ENCODE results near the gene IL1R1. TPM values are rescaled to one million over a fixed set of nuclear protein-coding genes. Genes with fewer than 3 reads are reported as not detected.
"Not testable (repeated sequence)": the region's sequence is repeated elsewhere in the genome, so short reads cannot be mapped to it uniquely, and the experiment has no call there.

Gene IL1R1
- total RNA-seq, 4 donors from 2014 or later: 20.0 to 157 (median 38.9) TPM

DNA sequence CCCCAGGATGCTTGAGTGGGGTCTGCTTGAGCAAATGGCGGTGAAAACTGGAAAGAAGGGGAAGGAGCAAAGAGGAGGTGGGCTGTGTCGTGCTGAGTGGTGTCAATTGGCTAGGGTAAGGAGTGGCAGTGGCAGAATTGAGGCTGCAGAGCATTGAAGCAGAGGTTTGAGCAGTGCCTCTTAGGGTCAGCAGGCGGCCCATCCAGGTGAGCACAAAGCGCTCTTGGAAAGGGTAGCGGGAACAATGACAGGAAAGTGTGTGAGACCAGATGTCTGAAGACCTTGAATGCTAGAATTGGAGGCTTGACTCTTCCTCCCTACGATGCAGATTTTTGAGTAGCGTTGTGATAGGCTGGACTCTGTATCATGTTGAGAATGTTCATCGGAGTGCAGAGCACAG lies 39.3 kb upstream of the IL1R1 start:
- H3K27me3 ChIP-seq: no peaks in the 10 kb centered on the region
- no peak for TF ChIP-seq POLR2A (IDR thresholded peaks at IDR 0.05)
- TF ChIP-seq, protein P1, sequence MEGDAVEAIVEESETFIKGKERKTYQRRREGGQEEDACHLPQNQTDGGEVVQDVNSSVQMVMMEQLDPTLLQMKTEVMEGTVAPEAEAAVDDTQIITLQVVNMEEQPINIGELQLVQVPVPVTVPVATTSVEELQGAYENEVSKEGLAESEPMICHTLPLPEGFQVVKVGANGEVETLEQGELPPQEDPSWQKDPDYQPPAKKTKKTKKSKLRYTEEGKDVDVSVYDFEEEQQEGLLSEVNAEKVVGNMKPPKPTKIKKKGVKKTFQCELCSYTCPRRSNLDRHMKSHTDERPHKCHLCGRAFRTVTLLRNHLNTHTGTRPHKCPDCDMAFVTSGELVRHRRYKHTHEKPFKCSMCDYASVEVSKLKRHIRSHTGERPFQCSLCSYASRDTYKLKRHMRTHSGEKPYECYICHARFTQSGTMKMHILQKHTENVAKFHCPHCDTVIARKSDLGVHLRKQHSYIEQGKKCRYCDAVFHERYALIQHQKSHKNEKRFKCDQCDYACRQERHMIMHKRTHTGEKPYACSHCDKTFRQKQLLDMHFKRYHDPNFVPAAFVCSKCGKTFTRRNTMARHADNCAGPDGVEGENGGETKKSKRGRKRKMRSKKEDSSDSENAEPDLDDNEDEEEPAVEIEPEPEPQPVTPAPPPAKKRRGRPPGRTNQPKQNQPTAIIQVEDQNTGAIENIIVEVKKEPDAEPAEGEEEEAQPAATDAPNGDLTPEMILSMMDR (IDR thresholded peaks at IDR 0.05): no peak
- no peak for DNase-seq
- no peaks in the 10 kb centered on the region for H3K4me1 ChIP-seq
- H3K9me3 ChIP-seq: no peaks in the 10 kb centered on the region
- H3K4me3 ChIP-seq: no peak overlapping the region
- no peaks in the 10 kb centered on the region for H3K36me3 ChIP-seq
- H3K27ac ChIP-seq: no peak overlapping the region

DNA sequence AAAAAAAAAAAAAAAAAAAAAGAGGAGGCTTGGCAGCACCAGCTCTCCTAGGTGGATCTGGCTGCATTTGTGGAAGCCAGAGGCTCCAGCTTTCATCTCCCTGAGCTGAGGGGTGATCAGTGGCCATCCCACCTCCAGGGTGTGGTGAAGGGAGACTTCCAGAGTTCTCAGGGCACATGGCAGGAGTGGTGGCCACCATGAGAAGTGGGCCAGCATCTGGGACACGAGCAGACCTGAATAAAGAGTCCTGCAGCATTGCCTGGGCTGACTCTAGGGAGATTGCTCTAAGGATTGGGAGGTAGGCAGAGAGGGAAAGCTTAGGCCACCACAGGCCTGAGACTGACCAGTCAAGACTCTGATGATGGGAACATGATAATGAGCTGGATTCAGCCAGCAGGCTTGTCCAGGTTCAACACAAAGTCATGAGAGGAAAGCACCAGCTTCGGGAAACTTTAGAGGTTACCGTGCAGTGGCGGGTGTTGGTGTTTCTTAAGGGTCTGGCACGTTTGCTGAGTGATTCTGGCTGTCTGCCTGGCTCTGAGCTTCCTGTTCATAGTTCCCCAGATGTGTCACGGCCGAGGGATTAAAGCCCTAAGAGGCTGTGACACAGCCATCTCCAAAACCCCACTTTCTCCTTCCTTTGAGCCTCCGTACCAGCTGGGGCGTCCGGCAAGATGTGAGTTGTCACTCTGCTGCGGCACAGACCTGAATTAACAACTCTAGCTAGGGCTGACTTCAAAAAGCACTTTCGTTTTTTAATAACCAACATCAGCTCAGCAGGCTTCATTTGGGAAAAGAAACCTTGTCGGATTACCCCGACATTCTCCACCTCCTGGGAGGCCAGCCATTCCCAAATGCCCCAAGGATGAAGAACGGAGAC lies 38.3 kb upstream of the IL1R1 start:
- no peaks in the 10 kb centered on the region for H3K4me1 ChIP-seq
- peak overlapping the region; percentile 29 to 61 (median 52) for H3K27ac ChIP-seq
- peak overlapping the region; percentile 12 to 38 (median 28) for H3K4me3 ChIP-seq
- TF ChIP-seq, protein P1 (IDR thresholded peaks at IDR 0.05): no peak
- no peak for TF ChIP-seq POLR2A (IDR thresholded peaks at IDR 0.05)
- no peaks in the 10 kb centered on the region for H3K27me3 ChIP-seq
- DNase-seq: peak in 2 of 3 donors; percentile 22 to 77
- H3K9me3 ChIP-seq: no peaks in the 10 kb centered on the region
- no peaks in the 10 kb centered on the region for H3K36me3 ChIP-seq

DNA sequence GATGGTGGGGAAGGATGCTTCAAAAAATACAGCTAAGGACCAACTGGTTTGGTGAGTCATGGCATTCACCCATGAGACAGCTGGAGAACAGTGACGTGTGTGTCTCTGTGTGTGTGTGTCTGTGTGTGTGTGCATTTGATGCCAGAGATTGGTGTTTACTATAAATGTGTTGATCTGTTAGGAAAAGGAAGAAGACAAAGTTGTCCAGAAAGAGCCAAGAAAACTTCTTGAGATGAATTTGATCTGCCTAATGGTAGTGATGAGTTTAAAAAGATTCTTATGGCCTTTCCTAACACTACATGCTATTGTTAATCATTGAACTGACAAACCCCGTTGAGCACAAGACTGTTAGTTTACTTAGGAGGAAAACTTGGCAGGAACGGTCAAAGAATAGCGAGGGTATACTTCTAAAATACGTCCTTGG lies 36.4 kb upstream of the IL1R1 start:
- Histone ChIP-seq H3K4me3 (peak overlapping the region in 2 of 4 donors; percentile 5 to 8), H3K9me3 (no peaks in the 10 kb centered on the region), H3K27me3 (no peaks in the 10 kb centered on the region), H3K27ac (peak overlapping the region in 3 of 4 donors; percentile 2 to 61 (median 27)), H3K4me1 (no peaks in the 10 kb centered on the region), H3K36me3 (no peaks in the 10 kb centered on the region)
- TF ChIP-seq POLR2A (IDR thresholded peaks at IDR 0.05): no peak
- TF ChIP-seq, protein P1 (IDR thresholded peaks at IDR 0.05): no peak
- no peak for DNase-seq

DNA sequence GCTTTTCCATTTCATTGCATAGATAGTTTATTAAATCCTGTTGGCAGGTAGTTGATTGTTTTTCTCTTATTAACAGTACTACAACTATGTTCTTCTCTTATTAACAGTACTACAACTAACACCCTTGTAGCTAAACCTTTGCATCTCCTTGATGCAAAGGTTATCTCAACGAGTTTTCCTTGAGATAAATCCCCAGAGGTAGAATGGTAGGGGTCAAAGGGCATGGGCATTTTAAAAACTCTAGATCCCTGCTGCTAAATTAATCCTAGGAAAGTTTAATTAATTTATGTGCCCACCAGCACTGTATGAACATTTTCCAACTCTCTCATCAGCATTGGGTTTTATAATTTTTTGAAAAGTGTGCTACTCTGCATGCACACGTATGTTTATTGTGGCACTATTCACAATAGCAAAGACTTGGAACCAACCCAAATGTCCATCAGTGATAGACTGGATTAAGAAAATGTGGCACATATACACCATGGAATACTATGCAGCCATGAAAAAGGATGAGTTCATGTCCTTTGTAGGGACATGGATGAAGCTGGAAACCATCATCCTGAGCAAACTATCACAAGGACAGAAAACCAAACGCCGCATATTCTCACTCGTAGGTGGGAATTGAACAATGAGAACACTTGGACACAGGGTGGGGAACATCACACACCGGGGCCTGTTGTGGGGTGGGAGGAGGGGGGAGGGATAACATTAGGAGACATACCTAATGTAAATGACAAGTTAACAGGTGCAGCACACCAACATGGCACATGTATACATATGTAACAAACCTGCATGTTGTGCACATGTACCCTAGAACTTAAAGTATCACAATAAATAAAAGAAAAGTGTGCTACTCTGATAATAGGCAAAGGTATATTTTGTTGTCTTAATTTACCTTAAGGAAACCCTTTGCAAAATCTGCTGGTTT lies 35.5 kb upstream of the IL1R1 start:
- H3K27ac ChIP-seq: peak overlapping the region in 3 of 4 donors; percentile 2 to 61 (median 27)
- not testable (repeated sequence) for H3K27me3 ChIP-seq, H3K4me3 ChIP-seq, DNase-seq, H3K9me3 ChIP-seq, H3K36me3 ChIP-seq, H3K4me1 ChIP-seq

DNA sequence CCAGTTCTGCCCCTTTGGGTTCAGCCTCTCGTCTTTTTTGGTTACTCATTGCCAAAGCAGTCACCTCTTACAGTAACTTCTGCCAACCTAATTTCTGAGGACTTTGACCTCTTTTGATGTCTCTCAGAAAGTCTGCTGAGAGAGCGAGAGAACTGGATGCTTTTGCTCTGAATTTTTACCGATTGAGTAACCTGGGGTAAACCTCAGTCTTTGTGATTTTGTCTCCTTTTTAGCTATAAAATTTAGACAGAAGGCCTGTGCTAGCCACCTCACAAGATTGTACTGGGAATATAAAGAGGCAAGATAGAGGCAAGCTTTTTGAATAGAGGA lies 34.8 kb upstream of the IL1R1 start:
- Histone ChIP-seq H3K4me3 (no peak overlapping the region), H3K27me3 (no peaks in the 10 kb centered on the region), H3K4me1 (no peaks in the 10 kb centered on the region), H3K9me3 (no peaks in the 10 kb centered on the region), H3K36me3 (no peaks in the 10 kb centered on the region), H3K27ac (no peak overlapping the region)
- TF ChIP-seq POLR2A (IDR thresholded peaks at IDR 0.05): no peak
- TF ChIP-seq, protein P1 (IDR thresholded peaks at IDR 0.05): no peak
- DNase-seq: no peak

DNA sequence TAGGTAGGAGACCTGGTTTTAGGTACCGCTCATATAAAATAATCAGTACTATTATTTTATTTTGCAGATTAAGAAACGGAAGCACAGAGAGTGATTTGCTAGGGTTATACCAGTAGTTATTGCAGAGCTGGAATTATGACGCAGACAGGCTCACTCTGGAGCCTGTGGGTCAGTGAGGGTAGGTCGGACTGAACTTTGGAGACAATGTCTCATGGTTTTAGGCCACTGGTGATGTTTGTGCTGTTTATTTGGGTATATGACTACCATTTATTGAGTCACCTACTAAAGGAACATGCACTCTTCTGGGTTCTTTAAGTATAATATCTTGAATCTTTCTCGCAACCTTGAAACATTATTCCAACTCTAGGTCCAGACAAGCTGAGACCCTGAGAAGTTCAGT lies 33.5 kb upstream of the IL1R1 start:
- Histone ChIP-seq H3K9me3 (no peaks in the 10 kb centered on the region), H3K36me3 (no peaks in the 10 kb centered on the region), H3K4me3 (no peak overlapping the region), H3K4me1 (no peaks in the 10 kb centered on the region), H3K27ac (no peak overlapping the region), H3K27me3 (no peaks in the 10 kb centered on the region)
- DNase-seq: no peak
- TF ChIP-seq, protein P1 (IDR thresholded peaks at IDR 0.05): no peak
- no peak for TF ChIP-seq POLR2A (IDR thresholded peaks at IDR 0.05)
